GM21786 (cell line): Measurements from ENCODE around the gene XPR1.

ENCODE experiments used
- ATAC-seq: cut with Tn5 transposase; IDR thresholded peaks from one replicate; pipeline ENCODE4 v1.9.1; 2021; ENCODE audit not compliant: unreplicated experiment

The XPR1 gene

GRCh38 chr1:180925471-180926051 is 293.7 kb downstream of the XPR1 start:
- no peak for ATAC-seq

- ATAC-seq, result peak; percentile 58
Measured at GRCh38 chr1:180926164-180926981, 294.6 kb downstream of the XPR1 start.

- no peak for ATAC-seq
Measured at GRCh38 chr1:180927348-180927747, 295.5 kb downstream of the XPR1 start.

- ATAC-seq, result no peak
Measured at GRCh38 chr1:180927841-180928240, 296.0 kb downstream of the XPR1 start.

GRCh38 chr1:180928331-180929230 is 296.8 kb downstream of the XPR1 start:
- no peak for ATAC-seq

- no peak for ATAC-seq
Measured at GRCh38 chr1:180929389-180929788, 297.6 kb downstream of the XPR1 start.

- ATAC-seq, result no peak
Measured at GRCh38 chr1:180930687-180931086, 298.9 kb downstream of the XPR1 start.

- no peak for ATAC-seq
Measured at GRCh38 chr1:180931529-180931928, 299.7 kb downstream of the XPR1 start.

GRCh38 chr1:180932378-180932777 is 300.6 kb downstream of the XPR1 start:
- no peak for ATAC-seq

- no peak for ATAC-seq
Measured at GRCh38 chr1:180933141-180933540, 301.3 kb downstream of the XPR1 start.

GRCh38 chr1:180934563-180934962 is 302.7 kb downstream of the XPR1 start:
- ATAC-seq, result no peak

- ATAC-seq, result peak; percentile 42
Measured at GRCh38 chr1:180935326-180936109, 303.7 kb downstream of the XPR1 start.

GRCh38 chr1:180936110-180937011 is 304.5 kb downstream of the XPR1 start:
- no peak for ATAC-seq

GRCh38 chr1:180937012-180937372 is 305.2 kb downstream of the XPR1 start:
- ATAC-seq, result no peak

- no peak for ATAC-seq
Measured at GRCh38 chr1:180937624-180938225, 305.9 kb downstream of the XPR1 start.

GRCh38 chr1:180939073-180939710 is 307.4 kb downstream of the XPR1 start:
- no peak for ATAC-seq

GRCh38 chr1:180939711-180940103 is 307.9 kb downstream of the XPR1 start:
- ATAC-seq, result no peak
